Activated CD8-positive, alpha-beta memory T cell treated with anti-CD3 and anti-CD28 coated beads for 4 hours (primary cell): ENCODE data around the gene TRAPPC12.
"Not testable (repeated sequence)": the region's sequence is repeated elsewhere in the genome, so short reads cannot be mapped to it uniquely, and the experiment has no call there.

Experiments used
- DNase-seq, 2 donors: peaks; one replicate each; pipeline ENCODE4 v3.0.0-alpha.2; 2020; ENCODE audit warnings: low read depth in 2 of 2

TRAPPC12 gene

DNA sequence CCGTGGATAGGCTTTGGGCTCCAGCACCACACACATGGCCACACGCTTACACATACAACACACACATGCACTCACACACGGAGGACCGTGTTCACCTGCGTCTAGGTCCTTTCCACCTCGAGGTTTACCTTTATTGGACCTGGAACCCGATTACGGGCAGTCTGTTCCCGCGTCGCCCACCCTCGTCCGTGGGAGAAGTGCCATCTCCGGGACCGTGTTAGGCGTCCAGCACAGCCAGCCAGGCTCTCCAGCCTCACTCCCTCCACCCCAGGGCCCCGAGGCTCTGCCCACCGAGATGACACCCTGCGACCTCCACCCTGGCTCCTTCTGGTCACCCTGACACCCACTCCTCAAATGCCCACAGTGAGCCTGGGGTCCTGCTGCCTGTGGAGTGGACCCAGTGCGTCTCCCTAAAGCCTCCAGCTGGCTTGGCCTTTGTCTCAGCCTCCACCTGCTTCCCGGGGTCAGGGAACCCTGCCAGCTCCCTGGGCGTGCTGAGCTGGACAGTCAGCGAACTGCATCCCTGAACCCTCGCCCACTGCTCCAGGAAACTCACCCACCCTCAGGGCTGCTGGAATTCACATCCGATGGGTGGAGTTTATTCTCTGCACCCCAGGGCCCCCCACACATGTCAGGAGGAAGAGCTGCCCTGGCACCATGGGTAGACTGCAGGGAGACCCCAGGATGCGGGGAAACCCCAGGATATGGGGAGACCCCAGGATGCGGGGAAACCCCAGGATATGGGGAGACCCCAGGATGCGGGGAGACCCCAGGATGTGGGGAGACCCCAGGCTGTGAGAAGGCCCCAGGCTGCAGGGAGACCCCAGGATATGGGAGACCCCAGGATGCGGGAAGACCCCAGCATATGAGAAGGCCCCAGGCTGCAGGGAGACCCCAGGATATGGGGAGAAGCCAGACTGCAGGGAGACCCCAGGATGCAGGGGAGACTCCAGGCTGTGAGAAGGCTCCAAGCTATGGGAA lies 106.8 kb downstream of the TRAPPC12 start:
- no peak for DNase-seq

GRCh38 chr2:3487028-3487425 lies 107.5 kb downstream of the TRAPPC12 start:
- no peak for DNase-seq

GRCh38 chr2:3487432-3487831 lies 107.9 kb downstream of the TRAPPC12 start:
- DNase-seq: no peak

- no peak for DNase-seq
These were observed 108.6 kb downstream of the TRAPPC12 start for GRCh38 chr2:3488061-3488531.

- no peak for DNase-seq
These were observed 109.6 kb downstream of the TRAPPC12 start for GRCh38 chr2:3488855-3489763.

GRCh38 chr2:3489764-3490115 lies 110.2 kb downstream of the TRAPPC12 start:
- no peak for DNase-seq

GRCh38 chr2:3490191-3491170 lies 111.0 kb downstream of the TRAPPC12 start:
- no peak for DNase-seq

DNA sequence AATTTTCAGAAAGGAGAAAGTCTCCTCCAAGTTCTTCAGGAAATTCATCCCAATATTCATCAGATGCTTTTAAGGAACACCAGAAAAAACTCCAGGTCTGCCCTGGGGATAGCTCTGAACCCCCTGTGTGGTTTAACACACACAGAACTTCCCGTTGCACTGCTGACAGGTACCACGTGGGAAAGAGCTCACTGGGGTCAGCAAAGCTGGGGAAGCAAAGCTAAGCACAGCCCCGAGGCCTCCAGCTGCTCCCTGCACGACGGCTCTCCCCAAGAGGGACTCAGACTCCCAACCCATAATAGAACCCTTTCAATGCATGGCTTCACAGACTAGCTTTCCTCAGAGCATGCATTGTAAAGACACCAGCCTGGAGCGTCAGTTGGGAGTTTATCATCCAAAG lies 111.8 kb downstream of the TRAPPC12 start:
- no peak for DNase-seq

GRCh38 chr2:3491716-3492474 lies 112.4 kb downstream of the TRAPPC12 start:
- DNase-seq: no peak

DNA sequence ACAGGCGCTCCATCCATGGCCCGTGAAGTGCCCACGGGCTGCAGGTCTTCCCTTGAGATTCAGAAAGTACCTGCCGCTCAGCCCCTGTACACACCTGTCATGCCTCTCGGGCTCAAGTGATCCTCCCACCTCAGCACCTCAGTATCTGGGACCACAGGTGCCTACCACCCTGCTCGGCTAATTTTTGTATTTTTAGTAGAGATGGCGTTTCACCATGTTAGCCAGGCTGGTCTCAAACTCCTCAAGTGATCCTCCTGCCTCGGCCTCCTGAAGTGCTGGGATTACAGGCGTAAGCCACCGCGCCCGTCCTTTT lies 112.9 kb downstream of the TRAPPC12 start:
- not testable (repeated sequence) for DNase-seq

DNA sequence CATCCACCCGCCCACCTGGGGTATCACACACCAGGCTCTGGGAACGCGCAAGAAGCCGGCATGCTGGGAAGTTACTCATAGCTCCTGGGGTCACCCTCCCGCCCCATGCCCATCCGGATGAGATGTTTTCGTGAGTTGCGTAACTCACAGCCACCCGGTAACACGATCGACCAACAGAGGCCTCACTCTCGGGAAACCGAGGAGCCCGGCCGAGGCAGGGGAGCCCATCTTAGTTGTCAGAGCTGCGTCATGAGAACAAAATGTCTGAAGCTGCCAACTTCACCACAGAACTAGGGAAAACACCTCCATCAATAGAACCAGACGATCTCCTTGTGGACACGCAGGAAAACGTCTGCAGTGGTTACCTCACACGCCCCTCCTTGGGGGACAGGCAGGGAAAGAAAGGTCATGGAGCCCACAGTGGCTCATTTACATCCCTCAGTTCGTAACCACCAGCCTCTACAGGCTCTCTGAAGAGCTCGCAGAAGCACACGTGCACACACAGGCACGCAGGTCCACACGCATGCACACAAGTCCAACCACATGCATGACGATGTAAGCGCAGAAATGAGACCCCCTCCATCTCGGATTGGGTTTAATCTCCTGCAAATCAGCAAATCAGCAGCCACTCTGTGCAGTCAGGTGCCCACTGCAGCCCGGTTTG lies 113.6 kb downstream of the TRAPPC12 start:
- DNase-seq: no peak

- DNase-seq: no peak
These were observed 114.1 kb downstream of the TRAPPC12 start for GRCh38 chr2:3493615-3494007.

GRCh38 chr2:3494984-3495666 lies 115.6 kb downstream of the TRAPPC12 start:
- DNase-seq: no peak

DNA sequence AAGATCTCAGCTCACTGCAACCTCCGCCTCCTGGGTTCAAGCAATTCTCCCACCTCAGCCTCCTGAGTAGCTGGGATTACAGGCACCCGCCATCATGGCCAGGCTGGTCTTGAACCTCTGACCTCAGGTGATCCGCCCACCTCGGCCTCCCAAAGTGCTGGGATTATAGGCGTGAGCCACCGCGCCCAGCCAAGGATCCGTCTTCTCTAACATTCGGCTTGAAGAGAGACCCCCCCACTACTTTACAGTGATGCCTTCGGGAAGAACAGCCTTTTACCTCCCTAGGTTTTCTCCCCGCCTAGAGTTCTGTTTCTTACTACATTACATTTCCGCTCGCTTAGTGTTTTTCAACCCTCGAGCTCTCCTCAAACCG lies 117.2 kb downstream of the TRAPPC12 start:
- DNase-seq: not testable (repeated sequence)

DNA sequence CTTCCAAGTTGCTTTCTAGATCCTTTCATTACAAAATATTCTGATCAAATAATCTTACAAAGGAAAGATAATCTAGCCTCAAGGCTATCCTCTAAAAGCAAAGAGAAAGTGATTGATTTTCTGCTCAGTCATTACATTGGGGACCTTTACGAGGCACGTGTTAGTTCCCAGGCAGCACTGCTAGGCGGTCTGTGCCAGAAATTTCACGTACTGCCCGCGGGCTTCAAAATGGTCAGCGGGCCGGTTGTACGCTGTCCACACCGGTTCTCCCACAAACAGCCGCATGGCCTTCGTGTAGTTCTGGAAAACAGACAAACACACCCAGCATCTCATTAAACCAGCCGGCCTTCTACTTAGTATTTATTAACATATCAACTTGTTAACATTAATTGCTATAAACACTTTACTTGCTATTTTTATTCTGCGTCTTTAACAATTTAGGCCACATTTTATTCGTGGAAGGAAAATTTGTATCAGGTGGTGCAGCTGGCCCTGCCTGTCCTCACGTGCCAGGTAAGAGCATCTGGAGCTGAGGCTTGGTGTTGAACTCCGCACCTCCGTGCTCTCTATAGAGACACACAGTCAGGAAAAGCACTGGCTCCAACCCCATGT lies 119.4 kb downstream of the TRAPPC12 start:
- DNase-seq: no peak

GRCh38 chr2:3500326-3500899 lies 120.9 kb downstream of the TRAPPC12 start:
- DNase-seq: no peak

DNA sequence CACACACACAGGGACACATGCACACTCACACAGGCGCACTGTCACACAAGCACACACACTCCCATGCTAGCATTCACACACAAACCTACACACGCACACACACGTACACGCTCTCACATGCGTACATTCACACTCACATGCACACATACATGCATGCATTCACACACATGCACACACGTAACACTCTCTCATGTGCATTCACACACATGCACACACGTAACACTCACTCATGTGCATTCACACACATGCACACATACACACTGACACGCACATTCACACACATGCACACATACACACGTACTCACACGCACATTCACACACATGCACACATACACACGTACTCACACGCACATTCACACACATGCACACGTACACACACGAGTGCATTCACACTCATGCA lies 123.6 kb downstream of the TRAPPC12 start:
- DNase-seq: no peak

DNA sequence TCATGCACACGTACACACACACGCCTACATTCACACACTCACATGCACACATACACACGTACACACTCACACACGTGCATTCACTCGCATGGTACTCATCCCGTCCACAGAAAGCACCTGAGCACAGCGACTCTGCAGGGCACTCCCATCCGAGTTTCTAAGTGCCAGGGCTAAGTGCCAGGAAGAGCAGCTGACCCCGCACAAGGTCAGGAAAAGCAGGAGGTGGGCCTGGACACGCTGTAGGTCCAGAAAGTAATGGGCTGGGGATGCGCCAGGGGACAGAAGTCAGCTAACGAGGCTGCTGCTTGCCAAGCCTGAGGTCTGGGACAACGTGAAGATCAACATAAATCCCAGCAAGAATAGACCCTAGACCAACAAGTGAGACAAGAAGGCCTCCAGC lies 124.0 kb downstream of the TRAPPC12 start:
- no peak for DNase-seq

DNA sequence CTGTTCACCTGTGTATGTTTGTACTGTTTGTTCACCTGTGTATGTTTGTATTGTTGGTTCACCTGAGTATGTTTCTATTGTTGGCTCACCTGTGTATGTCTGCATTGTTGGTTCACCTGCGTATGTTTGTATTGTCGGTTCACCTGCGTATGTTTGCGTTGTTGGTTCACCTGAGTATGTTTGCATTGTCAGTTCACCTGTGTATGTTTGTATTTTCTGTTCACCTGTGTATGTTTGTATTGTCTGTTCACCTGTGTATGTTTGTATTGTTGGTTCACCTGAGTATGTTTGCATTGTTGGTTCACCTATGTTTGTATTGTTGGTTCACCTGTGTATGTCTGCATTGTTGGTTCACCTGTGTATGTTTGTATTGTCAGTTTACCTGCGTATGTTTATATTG lies 125.2 kb downstream of the TRAPPC12 start:
- DNase-seq: no peak
